HG02970 (cell line): ENCODE data around the gene NFIB.

Experiments used
- ATAC-seq: cut with Tn5 transposase; IDR thresholded peaks from one replicate; pipeline ENCODE4 v1.9.1; 2021; ENCODE audit warnings: mild to moderate bottlenecking, moderate library complexity, moderate number of reproducible peaks; ENCODE audit not compliant: unreplicated experiment, low FRiP score

NFIB gene

GRCh38 chr9:14058325-14058688, 255.6 kb downstream of the NFIB start:
- no peak for ATAC-seq

GRCh38 chr9:14057368-14058324, 256.3 kb downstream of the NFIB start:
- ATAC-seq, result no peak

GRCh38 chr9:14056316-14056861, 257.6 kb downstream of the NFIB start:
- no peak for ATAC-seq

- ATAC-seq, result no peak
These were observed 259.8 kb downstream of the NFIB start for GRCh38 chr9:14054096-14054495.

- ATAC-seq, result no peak
These were observed 261.6 kb downstream of the NFIB start for GRCh38 chr9:14052359-14052758.

GRCh38 chr9:14051419-14051818, 262.5 kb downstream of the NFIB start:
- no peak for ATAC-seq

- no peak for ATAC-seq
These were observed 270.5 kb downstream of the NFIB start for GRCh38 chr9:14043483-14043882.

GRCh38 chr9:14037331-14037730, 276.6 kb downstream of the NFIB start:
- ATAC-seq, result no peak

GRCh38 chr9:14033067-14033466, 280.9 kb downstream of the NFIB start:
- no peak for ATAC-seq
